AG04450 (cell line): ENCODE results near the gene RANBP17. TPM values are rescaled to one million over a fixed set of nuclear protein-coding genes. Genes with fewer than 3 reads are reported as not detected.

ENCODE experiments used
- CTCF ChIA-PET: fragments of 300-600, 350-600 bp; formaldehyde crosslinking; extraction: SDS; loops from one replicate; lab custom pipeline; 2022; ENCODE audit warnings: antibody characterized with exemption, inconsistent platforms; lab: Charles Lee
- POLR2A ChIA-PET: fragments of 350-600 bp; formaldehyde crosslinking; extraction: SDS; loops from one replicate; lab custom pipeline; 2021; ENCODE audit warnings: antibody characterized with exemption, inconsistent platforms; lab: Yijun Ruan, JAX
- DNase-seq: peaks from one replicate; pipeline ENCODE4 v3.0.0-alpha.2; 2011; ENCODE audit warnings: low read depth, low spot score
- H3K27ac ChIP-seq: one replicate; pipeline ENCODE4 v1.5.1; 2012; ENCODE audit warnings: low read depth, low read length, control low read depth
- H3K27me3 ChIP-seq: one replicate; pipeline ENCODE4 v1.6.0; 2012; ENCODE audit warnings: low read length; ENCODE audit not compliant: control insufficient read depth, insufficient read depth
- H3K4me3 ChIP-seq: 2 replicates; pipeline ENCODE4 v1.5.1; 2011; ENCODE audit warnings: mild to moderate bottlenecking, low read depth, low read length, control low read depth
- H3K9me3 ChIP-seq: 2 replicates; pipeline ENCODE4 v1.5.1; 2012; ENCODE audit warnings: low read length; ENCODE audit not compliant: control insufficient read depth, insufficient read depth
- CTCF ChIP-seq: IDR thresholded peaks from 2 replicates; pipeline ENCODE4 v1.5.1; 2011; ENCODE audit warnings: low read depth, low read length, control low read depth, inconsistent platforms
- polyA plus RNA-seq: library from polyadenylated mRNA; depleted of rRNA; stranded (reverse); fragments of >200 nt; gene quantifications from 2 replicates; pipeline ENCODE4 v1.2.3, GENCODE V29; 2011

The RANBP17 gene
- polyA plus RNA-seq, 1 experiment: 11.6 TPM

- POLR2A ChIA-PET: no interaction called here
- peak; percentile 70 for TF ChIP-seq CTCF
- no peaks in the 10 kb centered on the region for H3K9me3 ChIP-seq
- H3K27ac ChIP-seq: no peak overlapping the region
- no peak overlapping the region for H3K4me3 ChIP-seq
- CTCF ChIA-PET: interaction anchor here (0.6 to 14.3 kb wide), 55 partner anchors 10 to 701 kb away, joined by 3 to 387 read pairs (median 4); no protein-coding TSS in a partner anchor
- DNase-seq: peak; percentile 6
- H3K27me3 ChIP-seq: no peaks in the 10 kb centered on the region
Observed at GRCh38 chr5:171207256-171207847, 345.5 kb downstream of the RANBP17 start.

GRCh38 chr5:171221916-171222315 lies 360.1 kb downstream of the RANBP17 start:
- ChIA-PET POLR2A (no interaction called here), CTCF (interaction anchor here (1.0 kb wide), 1 partner anchor 15 kb away, joined by 3 read pairs; no protein-coding TSS in a partner anchor)
- Histone ChIP-seq H3K4me3 (no peak overlapping the region), H3K9me3 (no peaks in the 10 kb centered on the region), H3K27me3 (no peaks in the 10 kb centered on the region), H3K27ac (no peak overlapping the region)
- no peak for DNase-seq
- no peak for TF ChIP-seq CTCF

GRCh38 chr5:171223927-171224326 lies 362.1 kb downstream of the RANBP17 start:
- POLR2A ChIA-PET: no interaction called here
- Histone ChIP-seq H3K27ac (no peak overlapping the region), H3K27me3 (no peaks in the 10 kb centered on the region), H3K9me3 (no peaks in the 10 kb centered on the region), H3K4me3 (no peak overlapping the region)
- no peak for TF ChIP-seq CTCF
- CTCF ChIA-PET: interaction anchor here (2.3 kb wide), 1 partner anchor 17 kb away, joined by 7 read pairs; no protein-coding TSS in a partner anchor
- DNase-seq: no peak

- ChIA-PET POLR2A (interaction anchor here (0.7 kb wide), 1 partner anchor 399 kb away, joined by 3 read pairs; no protein-coding TSS in a partner anchor), CTCF (interaction anchor here (1.4 kb wide), 1 partner anchor 19 kb away, joined by 4 read pairs; no protein-coding TSS in a partner anchor)
- Histone ChIP-seq H3K4me3 (no peak overlapping the region), H3K27ac (no peak overlapping the region), H3K9me3 (no peaks in the 10 kb centered on the region), H3K27me3 (no peaks in the 10 kb centered on the region)
- no peak for DNase-seq
- TF ChIP-seq CTCF: peak; percentile 45
Observed at GRCh38 chr5:171226096-171226754, 364.4 kb downstream of the RANBP17 start.

- Histone ChIP-seq H3K27me3 (no peaks in the 10 kb centered on the region), H3K4me3 (no peak overlapping the region), H3K9me3 (no peaks in the 10 kb centered on the region), H3K27ac (no peak overlapping the region)
- no peak for TF ChIP-seq CTCF
- no peak for DNase-seq
- POLR2A ChIA-PET: no interaction called here
- CTCF ChIA-PET: interaction anchor here (1.4 to 1.5 kb wide), 2 partner anchors 20 to 482 kb away, joined by 3 to 4 read pairs; no protein-coding TSS in a partner anchor
Observed at GRCh38 chr5:171226864-171227263, 365.0 kb downstream of the RANBP17 start.
